HL-60 (cell line): ENCODE results near the gene GLT8D1.

Source experiments
- POLR2AphosphoS5 ChIP-seq: IDR thresholded peaks from 2 replicates; pipeline ENCODE4 v1.6.1; 2012; ENCODE audit warnings: low read depth
- TF ChIP-seq, protein P1 (sequence below): IDR thresholded peaks from one replicate; pipeline ENCODE4 v1.5.1; 2011; ENCODE audit warnings: low read length, control low read depth, inconsistent platforms; ENCODE audit not compliant: insufficient read depth
- TF ChIP-seq, protein P2 (sequence below): IDR thresholded peaks from 2 replicates; pipeline ENCODE4 v1.6.1; 2012; ENCODE audit warnings: low read depth; ENCODE audit not compliant: insufficient replicate concordance

DNA sequence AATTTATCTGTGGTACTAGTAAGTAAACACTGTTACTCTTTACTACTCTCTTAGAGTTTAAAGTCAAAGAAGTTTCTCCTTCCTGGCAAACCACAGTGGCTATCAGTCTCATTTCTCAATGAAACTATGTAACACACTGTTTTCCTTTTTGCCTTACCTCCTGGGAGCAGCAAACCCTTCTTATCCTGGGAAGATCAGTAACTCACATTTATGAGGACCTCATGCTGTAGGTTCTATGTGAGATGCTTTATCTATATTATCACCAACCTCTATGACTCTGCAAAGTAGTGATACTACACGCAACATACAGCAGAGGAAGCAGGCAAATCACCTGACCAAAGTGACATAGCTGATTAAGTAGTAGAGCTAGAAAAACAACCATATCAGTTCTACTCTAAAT, 55.2 kb downstream of the GLT8D1 start:
- TF ChIP-seq, protein P1, sequence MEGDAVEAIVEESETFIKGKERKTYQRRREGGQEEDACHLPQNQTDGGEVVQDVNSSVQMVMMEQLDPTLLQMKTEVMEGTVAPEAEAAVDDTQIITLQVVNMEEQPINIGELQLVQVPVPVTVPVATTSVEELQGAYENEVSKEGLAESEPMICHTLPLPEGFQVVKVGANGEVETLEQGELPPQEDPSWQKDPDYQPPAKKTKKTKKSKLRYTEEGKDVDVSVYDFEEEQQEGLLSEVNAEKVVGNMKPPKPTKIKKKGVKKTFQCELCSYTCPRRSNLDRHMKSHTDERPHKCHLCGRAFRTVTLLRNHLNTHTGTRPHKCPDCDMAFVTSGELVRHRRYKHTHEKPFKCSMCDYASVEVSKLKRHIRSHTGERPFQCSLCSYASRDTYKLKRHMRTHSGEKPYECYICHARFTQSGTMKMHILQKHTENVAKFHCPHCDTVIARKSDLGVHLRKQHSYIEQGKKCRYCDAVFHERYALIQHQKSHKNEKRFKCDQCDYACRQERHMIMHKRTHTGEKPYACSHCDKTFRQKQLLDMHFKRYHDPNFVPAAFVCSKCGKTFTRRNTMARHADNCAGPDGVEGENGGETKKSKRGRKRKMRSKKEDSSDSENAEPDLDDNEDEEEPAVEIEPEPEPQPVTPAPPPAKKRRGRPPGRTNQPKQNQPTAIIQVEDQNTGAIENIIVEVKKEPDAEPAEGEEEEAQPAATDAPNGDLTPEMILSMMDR, result no peak
- TF ChIP-seq POLR2AphosphoS5, result no peak
- TF ChIP-seq, protein P2, sequence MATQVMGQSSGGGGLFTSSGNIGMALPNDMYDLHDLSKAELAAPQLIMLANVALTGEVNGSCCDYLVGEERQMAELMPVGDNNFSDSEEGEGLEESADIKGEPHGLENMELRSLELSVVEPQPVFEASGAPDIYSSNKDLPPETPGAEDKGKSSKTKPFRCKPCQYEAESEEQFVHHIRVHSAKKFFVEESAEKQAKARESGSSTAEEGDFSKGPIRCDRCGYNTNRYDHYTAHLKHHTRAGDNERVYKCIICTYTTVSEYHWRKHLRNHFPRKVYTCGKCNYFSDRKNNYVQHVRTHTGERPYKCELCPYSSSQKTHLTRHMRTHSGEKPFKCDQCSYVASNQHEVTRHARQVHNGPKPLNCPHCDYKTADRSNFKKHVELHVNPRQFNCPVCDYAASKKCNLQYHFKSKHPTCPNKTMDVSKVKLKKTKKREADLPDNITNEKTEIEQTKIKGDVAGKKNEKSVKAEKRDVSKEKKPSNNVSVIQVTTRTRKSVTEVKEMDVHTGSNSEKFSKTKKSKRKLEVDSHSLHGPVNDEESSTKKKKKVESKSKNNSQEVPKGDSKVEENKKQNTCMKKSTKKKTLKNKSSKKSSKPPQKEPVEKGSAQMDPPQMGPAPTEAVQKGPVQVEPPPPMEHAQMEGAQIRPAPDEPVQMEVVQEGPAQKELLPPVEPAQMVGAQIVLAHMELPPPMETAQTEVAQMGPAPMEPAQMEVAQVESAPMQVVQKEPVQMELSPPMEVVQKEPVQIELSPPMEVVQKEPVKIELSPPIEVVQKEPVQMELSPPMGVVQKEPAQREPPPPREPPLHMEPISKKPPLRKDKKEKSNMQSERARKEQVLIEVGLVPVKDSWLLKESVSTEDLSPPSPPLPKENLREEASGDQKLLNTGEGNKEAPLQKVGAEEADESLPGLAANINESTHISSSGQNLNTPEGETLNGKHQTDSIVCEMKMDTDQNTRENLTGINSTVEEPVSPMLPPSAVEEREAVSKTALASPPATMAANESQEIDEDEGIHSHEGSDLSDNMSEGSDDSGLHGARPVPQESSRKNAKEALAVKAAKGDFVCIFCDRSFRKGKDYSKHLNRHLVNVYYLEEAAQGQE, result no peak
